Mesothelial cell of epicardium (in vitro differentiated cells): Measurements from ENCODE around the gene CELF1. TPM values are rescaled to one million over a fixed set of nuclear protein-coding genes. Genes with fewer than 3 reads are reported as not detected.

ENCODE experiments used
- DNase-seq, 2 experiments: peaks; one replicate each; pipeline ENCODE4 v3.0.0; 2021; ENCODE audit warnings: low spot score in 2 of 2; ENCODE audit not compliant: unreplicated experiment in 2 of 2
- H3K27ac Mint-ChIP-seq: 2 replicates; pipeline ENCODE4 v1.8.0; 2021; ENCODE audit warnings: mixed read lengths
- H3K27me3 Mint-ChIP-seq: 2 replicates; pipeline ENCODE4 v1.8.0; 2021; ENCODE audit warnings: low read depth, mixed read lengths
- H3K36me3 Mint-ChIP-seq: 2 replicates; pipeline ENCODE4 v1.8.0; 2021; ENCODE audit warnings: mixed read lengths
- H3K4me1 Mint-ChIP-seq: 2 replicates; pipeline ENCODE4 v1.8.0; 2021; ENCODE audit warnings: mixed read lengths
- H3K4me3 Mint-ChIP-seq: 2 replicates; pipeline ENCODE4 v1.8.0; 2021; ENCODE audit warnings: mild to moderate bottlenecking, moderate library complexity, mixed read lengths
- H3K9me3 Mint-ChIP-seq: 2 replicates; pipeline ENCODE4 v1.8.0; 2021; ENCODE audit warnings: mixed read lengths
- CTCF ChIP-seq: fragments of 200-600 bp; sonication (generic); IDR thresholded peaks from one replicate; pipeline ENCODE4 v1.5.0; 2021; ENCODE audit warnings: antibody characterized with exemption; ENCODE audit not compliant: unreplicated experiment
- total RNA-seq: library from RNA; stranded (reverse); gene quantifications from 3 replicates; pipeline ENCODE4 v1.2.1, GENCODE V29; 2021

Gene CELF1
- total RNA-seq, 1 donor from 2014 or later, result 123 TPM

GRCh38 chr11:47426062-47426956 lies 126.6 kb downstream of the CELF1 start, which contains the start of gene PSMC3:
Gene PSMC3 (minus strand): TSS chr11:47426439. CDS start chr11:47426279, 160 bp downstream.
- Mint-ChIP-seq H3K4me3 (peak within 1 kb of the TSS; percentile 100), H3K9me3 (no peaks in the 10 kb centered on the region), H3K36me3 (peaks cover 13% of the 10 kb centered on the region), H3K27me3 (no peaks in the 10 kb centered on the region), H3K4me1 (peaks cover 16% of the 10 kb centered on the region), H3K27ac (peak within 1 kb of the TSS; percentile 99)
- peak; percentile 97 to 99 for DNase-seq
- TF ChIP-seq CTCF, result no peak

- no peak for DNase-seq
- no peak for TF ChIP-seq CTCF
- no peaks in the 10 kb centered on the region for H3K9me3 Mint-ChIP-seq
- peaks cover 16% of the 10 kb centered on the region for H3K4me1 Mint-ChIP-seq
- H3K4me3 Mint-ChIP-seq, result peak overlapping the region; percentile 100
- peak overlapping the region; percentile 99 for H3K27ac Mint-ChIP-seq
- H3K27me3 Mint-ChIP-seq, result no peaks in the 10 kb centered on the region
- H3K36me3 Mint-ChIP-seq, result peaks cover 15% of the 10 kb centered on the region
These were observed 127.3 kb downstream of the CELF1 start for GRCh38 chr11:47425611-47426010.

- Mint-ChIP-seq H3K9me3 (no peaks in the 10 kb centered on the region), H3K27me3 (no peaks in the 10 kb centered on the region), H3K36me3 (peaks cover 13% of the 10 kb centered on the region), H3K4me1 (peaks cover 13% of the 10 kb centered on the region), H3K4me3 (no peak overlapping the region), H3K27ac (no peak overlapping the region)
- TF ChIP-seq CTCF, result no peak
- no peak for DNase-seq
These were observed 134.3 kb downstream of the CELF1 start for GRCh38 chr11:47418454-47419259.

- Mint-ChIP-seq H3K4me3 (no peak overlapping the region), H3K27me3 (no peaks in the 10 kb centered on the region), H3K4me1 (peaks cover 13% of the 10 kb centered on the region), H3K27ac (peak overlapping the region; percentile 47), H3K9me3 (no peaks in the 10 kb centered on the region), H3K36me3 (peaks cover 15% of the 10 kb centered on the region)
- no peak for DNase-seq
- TF ChIP-seq CTCF, result no peak
These were observed 135.2 kb downstream of the CELF1 start for GRCh38 chr11:47417712-47418111.

GRCh38 chr11:47415949-47416472 lies 136.9 kb downstream of the CELF1 start:
- Mint-ChIP-seq H3K9me3 (no peaks in the 10 kb centered on the region), H3K4me3 (no peak overlapping the region), H3K27me3 (no peaks in the 10 kb centered on the region), H3K36me3 (peaks cover 12% of the 10 kb centered on the region), H3K4me1 (peaks cover 13% of the 10 kb centered on the region), H3K27ac (peak overlapping the region; percentile 89)
- no peak for TF ChIP-seq CTCF
- DNase-seq, result peak; percentile 64 to 83

Other genes starting within 250 kb of the CELF1 start
- not detected in 3 replicates for gene MYBPC3, start 200.4 kb downstream of the CELF1 start, total RNA-seq
- 0.36 to 0.51 TPM in 2 of 3 replicates, not detected in the other for gene SPI1, start 174.6 kb downstream of the CELF1 start, total RNA-seq
- gene SLC39A13, start 144.5 kb downstream of the CELF1 start, total RNA-seq, result 62.6 to 69.8 TPM (median 69.5 TPM) in 3 replicates
- gene PSMC3, start 126.7 kb downstream of the CELF1 start, total RNA-seq, result 88.9 to 97.2 TPM (median 91.7 TPM) in 3 replicates
- gene RAPSN, start 104.0 kb downstream of the CELF1 start, total RNA-seq, result 0.27 to 0.31 TPM (median 0.31 TPM) in 3 replicates
- gene PTPMT1, start 12.5 kb upstream of the CELF1 start, total RNA-seq, result 44.3 to 45.9 TPM (median 45.1 TPM) in 3 replicates
- gene KBTBD4, start 25.8 kb upstream of the CELF1 start, total RNA-seq, result 15.1 to 15.9 TPM (median 15.7 TPM) in 3 replicates
- 93.4 to 96.6 TPM (median 96.5 TPM) in 3 replicates for gene NDUFS3, start 25.9 kb upstream of the CELF1 start, total RNA-seq
- gene FAM180B, start 33.5 kb upstream of the CELF1 start, total RNA-seq, result 0.18 to 0.36 TPM (median 0.27 TPM) in 3 replicates
- 4.7 to 5.6 TPM (median 4.7 TPM) in 3 replicates for gene C1QTNF4, start 41.3 kb upstream of the CELF1 start, total RNA-seq
- gene MTCH2, start 89.4 kb upstream of the CELF1 start, total RNA-seq, result 53.5 to 59.1 TPM (median 54.4 TPM) in 3 replicates
- gene AGBL2, start 162.2 kb upstream of the CELF1 start, total RNA-seq, result 3.5 to 4.6 TPM (median 3.9 TPM) in 3 replicates
- 167 to 168 TPM (median 167 TPM) in 3 replicates for gene FNBP4, start 214.2 kb upstream of the CELF1 start, total RNA-seq